Measurements from ENCODE around the gene NPHP4. TPM values are rescaled to one million over a fixed set of nuclear protein-coding genes. Genes with fewer than 3 reads are reported as not detected.

The NPHP4 gene
- polyA plus RNA-seq, 2 of the 4 experiments (the other 2 are of a cell fraction): 2.9 to 5.1 TPM

GRCh38 chr1:5973771-5974170, 18.5 kb downstream of the NPHP4 start:
- ChIA-PET POLR2A (no interaction called here), CTCF (interaction anchor here (1.5 kb wide), 1 partner anchor 464 kb away, joined by 9 read pairs; no protein-coding TSS in a partner anchor)
- WGBS (ENCODE audit: missing lambda C conversion rate): 86% methylated on average over 7 of the region's 11 CpGs
- Histone ChIP-seq H3K9me3 (no peaks in the 10 kb centered on the region), H3K4me1 (no peaks in the 10 kb centered on the region), H3K27ac (no peak overlapping the region), H3K4me3 (no peak overlapping the region), H3K4me2 (no peak overlapping the region)
- DNase-seq (ENCODE audit: low read depth in 1 of 2, low spot score in 1 of 2): no peak
- no peak for FAIRE-seq
- no peak for ATAC-seq
- TF ChIP-seq EHF (CRISPR knock-in tag; IDR thresholded peaks at IDR 0.05) (no peak), HOXA7 (CRISPR knock-in tag; IDR thresholded peaks at IDR 0.05) (no peak), MYC (IDR thresholded peaks at IDR 0.05; ENCODE audit: borderline replicate concordance, low read length) (no peak), NPAS2 (CRISPR knock-in tag; IDR thresholded peaks at IDR 0.05; ENCODE audit: borderline replicate concordance) (no peak), JUNB (IDR thresholded peaks at IDR 0.05) (no peak), EP300 (IDR thresholded peaks at IDR 0.05) (no peak), HMGXB4 (CRISPR knock-in tag; IDR thresholded peaks at IDR 0.05; ENCODE audit: borderline replicate concordance) (no peak), FOXS1 (CRISPR knock-in tag; IDR thresholded peaks at IDR 0.05) (no peak), E2F6 (IDR thresholded peaks at IDR 0.05; ENCODE audit: borderline replicate concordance, low read depth) (no peak), ZSCAN20 (CRISPR knock-in tag; IDR thresholded peaks at IDR 0.05) (no peak), FOSB (CRISPR knock-in tag; IDR thresholded peaks at IDR 0.05) (no peak), RFX5 (IDR thresholded peaks at IDR 0.05) (no peak), CHD2 (IDR thresholded peaks at IDR 0.05; ENCODE audit: low read length, partially characterized antibody) (no peak), FOSL2 (IDR thresholded peaks at IDR 0.05) (no peak), FOSL2 (CRISPR knock-in tag; IDR thresholded peaks at IDR 0.05) (no peak), PHF8 (IDR thresholded peaks at IDR 0.05; ENCODE audit: borderline replicate concordance, low read depth) (no peak), HOXB13 (CRISPR knock-in tag; IDR thresholded peaks at IDR 0.05; ENCODE audit: low read depth) (no peak), ATOH8 (CRISPR knock-in tag; IDR thresholded peaks at IDR 0.05; ENCODE audit: low read depth) (no peak)
- TF ChIP-seq, protein P1, sequence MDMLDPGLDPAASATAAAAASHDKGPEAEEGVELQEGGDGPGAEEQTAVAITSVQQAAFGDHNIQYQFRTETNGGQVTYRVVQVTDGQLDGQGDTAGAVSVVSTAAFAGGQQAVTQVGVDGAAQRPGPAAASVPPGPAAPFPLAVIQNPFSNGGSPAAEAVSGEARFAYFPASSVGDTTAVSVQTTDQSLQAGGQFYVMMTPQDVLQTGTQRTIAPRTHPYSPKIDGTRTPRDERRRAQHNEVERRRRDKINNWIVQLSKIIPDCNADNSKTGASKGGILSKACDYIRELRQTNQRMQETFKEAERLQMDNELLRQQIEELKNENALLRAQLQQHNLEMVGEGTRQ (IDR thresholded peaks at IDR 0.05): no peak
- TF ChIP-seq, protein P2, sequence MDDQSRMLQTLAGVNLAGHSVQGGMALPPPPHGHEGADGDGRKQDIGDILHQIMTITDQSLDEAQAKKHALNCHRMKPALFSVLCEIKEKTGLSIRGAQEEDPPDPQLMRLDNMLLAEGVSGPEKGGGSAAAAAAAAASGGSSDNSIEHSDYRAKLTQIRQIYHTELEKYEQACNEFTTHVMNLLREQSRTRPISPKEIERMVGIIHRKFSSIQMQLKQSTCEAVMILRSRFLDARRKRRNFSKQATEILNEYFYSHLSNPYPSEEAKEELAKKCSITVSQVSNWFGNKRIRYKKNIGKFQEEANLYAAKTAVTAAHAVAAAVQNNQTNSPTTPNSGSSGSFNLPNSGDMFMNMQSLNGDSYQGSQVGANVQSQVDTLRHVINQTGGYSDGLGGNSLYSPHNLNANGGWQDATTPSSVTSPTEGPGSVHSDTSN (IDR thresholded peaks at IDR 0.05): no peak

- no peak overlapping the region for H3K4me2 ChIP-seq
- whole genome bisulfite sequencing (ENCODE audit: missing lambda C conversion rate): 64% methylated on average over 4 of the region's 4 CpGs
- ChIA-PET POLR2A (no interaction called here), CTCF (no interaction called here)
- H3K4me1 ChIP-seq: no peaks in the 10 kb centered on the region
- no peak overlapping the region for H3K4me3 ChIP-seq
- H3K27ac ChIP-seq: no peak overlapping the region
- TF ChIP-seq ZC3H11A (IDR thresholded peaks at IDR 0.05) (no peak), REST (IDR thresholded peaks at IDR 0.05) (no peak), GATA3 (IDR thresholded peaks at IDR 0.05; ENCODE audit: borderline replicate concordance) (no peak), SMC3 (IDR thresholded peaks at IDR 0.05) (no peak), TP53 (CRISPR knock-in tag; IDR thresholded peaks at IDR 0.05) (no peak), TFCP2L1 (CRISPR knock-in tag; IDR thresholded peaks at IDR 0.05) (no peak)
- no peak for FAIRE-seq
- ATAC-seq: no peak
- H3K9me3 ChIP-seq: no peaks in the 10 kb centered on the region
- no peak for DNase-seq (ENCODE audit: low read depth in 1 of 2, low spot score in 1 of 2)
These were observed 20.1 kb downstream of the NPHP4 start for GRCh38 chr1:5972198-5972520.
